Neural cell (in vitro differentiated cells): ENCODE results near the gene PRKAG3.

ENCODE experiments used
- CTCF ChIP-seq: fragments of 450-650 bp; IDR thresholded peaks from 2 replicates; pipeline ENCODE4 v1.5.1; 2014; ENCODE audit warnings: antibody characterized with exemption, mild to moderate bottlenecking, moderate library complexity; ENCODE audit not compliant: poor library complexity, severe bottlenecking
- EP300 ChIP-seq: fragments of 450-650 bp; conservative IDR thresholded peaks from 2 replicates; pipeline ENCODE4 v1.6.1; 2014; ENCODE audit warnings: antibody characterized with exemption, mild to moderate bottlenecking, moderate library complexity; ENCODE audit not compliant: poor library complexity, severe bottlenecking
- EZH2 ChIP-seq: fragments of 200-600, 300-800 bp; shearing (Covaris generic), sonication (generic); IDR thresholded peaks from 2 replicates; pipeline ENCODE4 v1.6.1; 2014; ENCODE audit warnings: antibody characterized with exemption, low read length, borderline replicate concordance, mild to moderate bottlenecking; ENCODE audit not compliant: insufficient read depth, poor library complexity, severe bottlenecking
- POLR2AphosphoS5 ChIP-seq: IDR thresholded peaks from 2 replicates; pipeline ENCODE4 v1.6.1; 2012
- RAD21 ChIP-seq: fragments of 450-650 bp; conservative IDR thresholded peaks from 2 replicates; pipeline ENCODE4 v1.6.1; 2014; ENCODE audit warnings: antibody characterized with exemption, mild to moderate bottlenecking, moderate library complexity
- REST ChIP-seq: IDR thresholded peaks from 2 replicates; pipeline ENCODE4 v1.6.1; 2012; ENCODE audit warnings: borderline replicate concordance
- SMC3 ChIP-seq: fragments of 450-650 bp; conservative IDR thresholded peaks from 2 replicates; pipeline ENCODE4 v1.6.1; 2014; ENCODE audit warnings: antibody characterized with exemption, mild to moderate bottlenecking, moderate library complexity; ENCODE audit not compliant: poor library complexity
- TAF1 ChIP-seq: IDR thresholded peaks from 2 replicates; pipeline ENCODE4 v1.6.1; 2012; ENCODE audit warnings: low read depth

- TF ChIP-seq CTCF (no peak), EZH2 (no peak), EP300 (no peak), REST (no peak), RAD21 (no peak), POLR2AphosphoS5 (no peak), TAF1 (no peak), SMC3 (no peak)
Observed at GRCh38 chr2:218849721-218850120, 18.1 kb upstream of the PRKAG3 start.
